ENCODE data around the gene BANF2.

The BANF2 gene

GRCh38 chr20:17785007-17785406 lies 85.2 kb downstream of the BANF2 start:
- ATAC-seq (ENCODE audit: low read depth): no peak
- H3K9me3 ChIP-seq (ENCODE audit: severe bottlenecking): no peaks in the 10 kb centered on the region
- no peaks in the 10 kb centered on the region for H3K36me3 ChIP-seq (ENCODE audit: low read depth)
- H3K27ac ChIP-seq (ENCODE audit: poor library complexity, severe bottlenecking): no peak overlapping the region
- no peaks in the 10 kb centered on the region for H3K4me1 ChIP-seq (ENCODE audit: insufficient read depth, poor library complexity, severe bottlenecking)
- DNase-seq (ENCODE audit: low spot score): no peak
- TF ChIP-seq CTCF (IDR thresholded peaks at IDR 0.05; ENCODE audit: poor library complexity, severe bottlenecking): no peak
- H3K4me3 ChIP-seq (ENCODE audit: severe bottlenecking): no peak overlapping the region
- no peaks in the 10 kb centered on the region for H3K27me3 ChIP-seq (ENCODE audit: insufficient read depth, poor library complexity, severe bottlenecking)

Data from RWPE2 (cell line).